ENCODE data around the gene ZNF718.
"Not testable (repeated sequence)": the region's sequence is repeated elsewhere in the genome, so short reads cannot be mapped to it uniquely, and the experiment has no call there.

Gene ZNF718

DNA sequence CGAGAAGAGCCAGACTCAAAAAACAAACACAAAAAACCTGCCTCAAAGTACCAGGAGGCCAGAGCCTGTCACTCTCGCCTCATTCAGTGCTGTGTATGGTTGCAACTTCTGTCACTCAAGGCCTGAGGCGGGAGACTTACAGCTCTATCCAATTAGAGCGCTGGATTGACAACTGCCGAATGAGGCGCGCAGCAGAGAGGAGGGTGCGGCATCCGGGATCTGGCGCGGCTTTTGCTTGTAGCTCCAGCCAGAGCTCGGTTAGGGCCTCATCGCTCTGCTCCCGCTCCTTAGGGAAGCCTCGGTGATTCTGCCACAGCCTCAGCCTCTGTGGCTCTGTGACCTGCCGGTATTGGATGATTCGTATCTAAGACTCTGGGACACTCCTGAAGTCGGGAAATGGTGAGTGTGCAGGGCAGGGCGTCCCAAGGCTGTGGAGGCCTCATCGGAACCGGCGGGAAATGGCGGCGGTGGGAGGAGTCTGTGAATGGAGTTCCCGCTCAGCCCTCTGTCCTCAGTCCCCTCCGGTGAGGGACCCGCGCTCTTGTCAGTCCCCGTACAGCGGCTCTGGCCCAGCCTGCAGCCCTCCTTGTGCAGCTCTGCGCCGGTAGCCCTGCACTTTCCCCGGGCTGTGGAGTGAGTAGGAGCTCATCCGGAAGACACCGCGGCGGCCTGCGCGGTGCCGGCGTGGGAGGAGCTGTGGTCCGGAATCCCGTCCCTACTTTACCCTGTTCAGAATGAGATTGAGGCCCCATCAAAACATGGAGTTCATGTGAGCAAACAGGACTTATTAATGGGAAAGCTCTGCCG lies at the start of gene ZNF718:
Gene ZNF718, plus strand, starts transcription at position 227 of the 807 bp plus-strand sequence. Its CDS starts 170 bp downstream, at position 397.
- DNase-seq (ENCODE audit: low read depth), result peak; percentile 97

DNA sequence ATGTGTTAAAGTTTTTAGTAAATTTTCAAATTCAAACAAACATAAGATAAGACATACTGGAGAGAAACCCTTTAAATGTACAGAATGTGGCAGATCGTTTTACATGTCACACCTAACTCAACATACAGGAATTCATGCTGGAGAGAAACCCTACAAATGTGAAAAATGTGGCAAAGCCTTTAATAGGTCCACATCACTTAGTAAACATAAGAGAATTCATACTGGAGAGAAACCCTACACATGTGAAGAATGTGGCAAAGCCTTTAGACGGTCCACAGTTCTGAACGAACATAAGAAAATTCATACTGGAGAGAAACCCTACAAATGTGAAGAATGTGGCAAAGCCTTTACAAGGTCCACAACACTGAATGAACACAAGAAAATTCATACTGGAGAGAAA lies 38.4 kb upstream of the ZNF718 start:
- no peak for DNase-seq (ENCODE audit: low read depth)

DNA sequence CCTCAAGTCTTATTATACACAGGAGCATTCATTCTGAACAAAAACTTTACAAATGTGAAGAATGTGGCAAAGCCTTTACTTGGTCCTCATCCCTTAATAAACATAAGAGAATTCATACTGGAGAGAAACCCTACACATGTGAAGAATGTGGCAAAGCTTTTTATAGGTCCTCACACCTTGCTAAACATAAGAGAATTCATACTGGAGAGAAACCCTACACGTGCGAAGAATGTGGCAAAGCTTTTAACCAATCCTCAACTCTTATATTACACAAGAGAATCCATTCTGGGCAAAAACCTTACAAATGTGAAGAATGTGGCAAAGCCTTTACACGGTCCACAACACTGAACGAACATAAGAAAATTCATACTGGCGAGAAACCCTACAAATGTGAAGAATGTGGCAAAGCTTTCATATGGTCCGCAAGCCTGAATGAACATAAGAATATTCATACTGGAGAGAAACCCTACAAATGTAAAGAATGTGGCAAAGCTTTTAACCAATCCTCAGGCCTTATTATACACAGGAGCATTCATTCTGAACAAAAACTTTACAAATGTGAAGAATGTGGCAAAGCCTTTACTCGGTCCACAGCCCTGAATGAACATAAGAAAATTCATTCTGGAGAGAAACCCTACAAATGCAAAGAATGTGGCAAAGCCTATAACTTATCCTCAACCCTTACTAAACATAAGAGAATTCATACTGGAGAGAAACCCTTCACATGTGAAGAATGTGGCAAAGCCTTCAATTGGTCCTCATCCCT lies 37.6 kb upstream of the ZNF718 start:
- DNase-seq (ENCODE audit: low read depth), result not testable (repeated sequence)

DNA sequence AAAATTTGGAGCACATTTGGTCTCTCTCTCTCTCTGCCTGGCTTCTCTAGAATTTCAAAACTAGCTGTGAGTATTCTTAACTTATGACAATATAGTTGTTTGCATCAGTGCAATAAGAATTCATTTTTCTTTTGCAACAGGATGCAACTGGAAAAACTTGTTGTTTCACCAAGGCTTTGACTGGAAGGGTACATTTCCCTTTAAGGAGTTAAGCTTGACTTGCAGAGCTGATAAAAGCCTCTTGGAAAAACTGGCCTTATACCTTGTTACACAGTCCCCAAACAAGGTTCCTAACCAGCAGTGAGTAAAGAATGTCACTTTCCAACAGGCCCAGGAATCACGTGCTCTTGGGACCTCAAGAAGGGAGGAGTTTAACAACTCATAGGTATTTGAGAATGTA lies 25.9 kb upstream of the ZNF718 start:
- DNase-seq (ENCODE audit: low read depth), result no peak

- DNase-seq (ENCODE audit: low read depth), result peak; percentile 18
Observed at GRCh38 chr4:99863-100262, 24.4 kb upstream of the ZNF718 start.

GRCh38 chr4:107083-107443 lies 17.2 kb upstream of the ZNF718 start:
- DNase-seq (ENCODE audit: low read depth), result no peak

- DNase-seq (ENCODE audit: low read depth), result no peak
Observed at GRCh38 chr4:107444-108429, 16.6 kb upstream of the ZNF718 start.

GRCh38 chr4:112771-113170 lies 11.5 kb upstream of the ZNF718 start:
- DNase-seq (ENCODE audit: low read depth), result no peak

DNA sequence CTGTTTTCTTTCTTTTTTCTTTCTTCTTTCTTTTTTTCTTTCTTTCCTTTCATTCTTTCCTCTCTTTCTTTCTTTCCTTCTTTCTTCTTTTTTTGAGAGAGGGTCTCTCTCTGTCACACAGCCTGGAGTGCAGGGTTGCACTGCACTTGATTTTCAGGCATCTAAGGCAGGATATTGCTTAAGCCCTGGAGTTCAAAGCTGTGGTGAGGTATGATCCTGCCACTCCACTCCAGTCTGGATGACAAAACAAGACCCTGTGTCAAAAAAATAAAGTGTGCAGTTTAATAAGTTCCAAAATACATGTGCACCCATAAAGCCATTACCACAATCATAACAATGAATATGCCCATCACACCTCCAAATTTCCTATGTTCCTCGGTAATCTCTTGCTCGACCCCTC lies 10.6 kb upstream of the ZNF718 start:
- no peak for DNase-seq (ENCODE audit: low read depth)

DNA sequence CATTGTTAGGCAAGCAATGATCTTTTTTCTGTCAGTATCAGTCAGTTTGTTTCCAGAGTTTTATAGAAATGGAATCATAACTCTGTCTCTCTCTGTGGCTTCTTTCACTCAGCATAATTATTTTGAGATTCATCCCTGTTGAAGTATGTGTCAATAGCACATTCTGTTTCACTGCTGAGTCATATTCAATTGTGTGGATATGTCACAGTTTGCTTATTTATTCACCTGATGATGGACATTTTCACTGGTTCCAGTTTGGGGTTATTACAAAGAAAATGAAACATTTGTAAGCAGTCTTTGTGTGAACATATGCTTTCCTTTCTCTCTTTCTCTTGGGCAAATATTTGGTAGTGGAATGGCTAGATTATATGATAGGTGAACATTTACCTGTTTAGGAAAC lies 10.2 kb upstream of the ZNF718 start:
- DNase-seq (ENCODE audit: low read depth), result no peak

GRCh38 chr4:116499-116898 lies 7.8 kb upstream of the ZNF718 start:
- no peak for DNase-seq (ENCODE audit: low read depth)

DNA sequence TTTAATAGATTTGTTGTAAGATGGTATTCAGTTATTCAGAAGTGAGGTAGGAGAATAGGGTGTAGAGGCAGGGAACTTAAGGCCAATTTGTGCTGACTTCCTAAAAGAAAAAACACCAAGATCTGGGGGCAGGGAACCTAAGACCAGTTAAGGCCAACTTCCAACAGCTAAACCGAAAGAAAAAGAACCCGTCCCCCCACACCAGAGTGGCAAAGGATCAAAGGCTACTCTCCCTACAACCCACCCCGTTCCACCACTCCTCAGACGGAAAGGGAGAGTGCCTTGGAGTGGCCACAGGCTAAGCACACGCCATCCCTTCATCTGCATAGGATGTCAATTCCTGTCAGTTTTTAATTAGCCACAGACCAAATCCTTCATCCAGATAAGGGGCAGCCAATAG lies 3.7 kb upstream of the ZNF718 start:
- no peak for DNase-seq (ENCODE audit: low read depth)

GRCh38 chr4:121408-122084 lies 2.8 kb upstream of the ZNF718 start:
- no peak for DNase-seq (ENCODE audit: low read depth)

DNA sequence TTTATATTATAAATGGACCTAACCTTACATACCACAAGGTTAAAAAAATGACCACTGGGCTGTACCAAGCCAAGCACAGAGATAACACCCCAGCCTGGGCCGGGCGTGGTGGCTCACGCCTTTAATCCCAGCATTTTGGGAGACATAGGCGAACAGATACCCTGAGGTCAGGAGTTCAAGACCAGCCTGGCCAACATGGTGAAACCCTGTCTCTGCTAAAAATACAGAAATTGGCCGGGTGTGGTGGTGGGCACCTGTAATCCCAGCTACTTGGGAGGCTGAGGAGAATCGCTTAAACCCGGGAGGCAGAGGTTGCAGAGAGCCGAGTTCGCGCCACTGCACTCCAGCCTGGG lies 403 bp upstream of the ZNF718 start:
- DNase-seq (ENCODE audit: low read depth), result not testable (repeated sequence)

DNA sequence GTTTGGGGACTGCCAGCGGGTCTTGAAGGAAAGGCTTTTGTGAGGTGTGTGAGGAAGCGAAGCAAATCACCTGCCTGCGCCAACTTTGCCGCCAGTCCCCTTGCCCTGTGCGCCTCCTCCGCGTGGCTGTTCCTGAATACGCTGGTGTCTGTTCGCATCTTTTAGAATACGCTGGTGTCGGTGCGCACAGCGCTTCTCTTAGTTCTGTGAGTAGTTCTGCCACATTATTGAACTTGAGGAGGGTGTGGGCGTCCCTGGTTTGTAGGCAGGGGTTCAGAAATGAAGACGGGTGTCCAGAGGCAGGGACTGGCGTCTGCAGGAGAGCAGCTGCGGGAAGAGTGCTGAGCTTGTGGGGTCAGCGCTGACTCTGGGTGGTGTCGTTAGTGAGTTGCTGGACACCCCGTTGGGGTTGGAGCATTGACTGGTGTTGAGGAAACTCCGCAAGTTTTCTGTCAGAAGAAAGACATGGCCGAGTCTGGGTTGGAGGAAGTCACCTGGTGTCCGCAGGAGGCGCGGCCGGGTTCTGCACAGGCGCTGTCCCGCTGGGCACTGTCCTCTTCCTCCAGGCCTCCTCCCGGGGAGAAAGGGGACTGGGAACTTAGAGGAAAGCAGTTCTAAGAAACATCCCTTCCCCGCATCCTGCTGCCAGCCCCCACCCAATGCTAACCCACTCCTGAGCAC lies 930 bp downstream of the ZNF718 start:
- peak; percentile 53 for DNase-seq (ENCODE audit: low read depth)

DNA sequence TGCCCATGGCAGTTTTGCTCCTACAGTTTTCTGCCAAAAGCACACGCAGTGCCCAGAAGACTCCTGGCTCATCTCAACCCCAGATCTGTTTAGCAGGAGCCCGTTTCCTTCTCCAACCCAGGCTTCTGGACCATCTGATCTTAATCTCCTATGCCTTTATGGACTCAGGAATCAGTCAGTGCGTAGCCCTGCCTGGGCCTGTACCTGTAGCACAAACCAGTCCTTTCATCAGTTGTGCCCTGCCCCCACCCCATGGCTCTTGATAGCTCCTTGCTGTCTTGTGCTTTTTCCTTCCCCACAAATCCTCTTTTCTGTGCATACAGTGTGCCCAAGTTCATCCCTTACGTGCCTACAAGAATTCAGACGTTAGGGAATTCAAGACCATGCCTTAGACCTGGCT lies 1.5 kb downstream of the ZNF718 start:
- peak; percentile 1 for DNase-seq (ENCODE audit: low read depth)

- DNase-seq (ENCODE audit: low read depth), result no peak
Observed at GRCh38 chr4:132483-132882, 8.2 kb downstream of the ZNF718 start.

DNA sequence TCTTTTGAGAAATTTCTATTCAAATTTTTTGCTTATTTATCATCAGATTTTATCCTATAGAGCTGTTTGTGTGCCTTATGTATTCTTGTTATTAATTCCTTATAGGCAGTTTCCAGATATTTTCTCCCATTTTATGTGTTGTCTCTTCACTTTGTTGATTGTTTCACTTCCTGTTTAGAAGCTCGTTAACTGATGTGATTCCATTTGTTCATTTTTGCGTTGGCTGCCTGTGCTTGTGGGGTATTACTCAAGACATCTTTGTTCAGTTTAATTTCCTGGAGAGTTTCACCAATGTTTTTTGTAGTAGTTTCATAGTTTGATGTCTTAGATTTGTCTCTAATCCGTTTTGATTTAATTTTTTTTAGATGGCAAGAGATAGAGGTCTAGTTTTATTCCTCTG lies 14.6 kb downstream of the ZNF718 start:
- DNase-seq (ENCODE audit: low read depth), result no peak

- DNase-seq (ENCODE audit: low read depth), result no peak
Observed at GRCh38 chr4:139691-140090, 15.4 kb downstream of the ZNF718 start.

DNA sequence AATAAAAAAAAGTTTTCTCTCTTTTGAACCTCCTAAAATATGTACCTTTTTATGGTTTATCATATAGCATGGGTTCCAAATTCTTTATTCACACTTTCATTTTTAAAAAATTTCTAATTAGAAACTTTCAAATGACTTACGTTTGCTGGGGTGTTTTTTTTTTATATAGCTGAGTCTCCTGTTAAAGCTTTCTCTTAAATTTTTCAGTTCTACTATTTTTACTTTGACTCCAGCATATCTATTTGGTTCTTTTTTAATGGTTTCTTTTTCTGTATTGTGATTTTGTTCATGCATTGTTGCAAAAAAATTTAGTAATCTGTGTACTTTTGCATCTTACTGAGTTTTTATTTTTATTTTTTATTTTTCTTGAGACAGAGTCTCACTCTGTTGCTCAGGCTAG lies 22.3 kb downstream of the ZNF718 start:
- no peak for DNase-seq (ENCODE audit: low read depth)

GRCh38 chr4:147233-147632 lies 22.9 kb downstream of the ZNF718 start:
- no peak for DNase-seq (ENCODE audit: low read depth)

Measured in amniotic epithelial cell (primary cell).